NT2/D1 (cell line): ENCODE measurements around the gene TRIL.

ENCODE experiments used
- SUZ12 ChIP-seq: IDR thresholded peaks from 2 replicates; pipeline ENCODE4 v1.6.1; 2011; ENCODE audit not compliant: insufficient read length, insufficient read depth; ENCODE audit errors: extremely low read depth
- YY1 ChIP-seq: IDR thresholded peaks from 2 replicates; pipeline ENCODE4 v1.6.1; 2011; ENCODE audit not compliant: insufficient read length, insufficient read depth
- ZNF274 ChIP-seq: IDR thresholded peaks from 2 replicates; pipeline ENCODE4 v1.6.1; 2011; ENCODE audit warnings: mild to moderate bottlenecking, low read depth, low read length

- TF ChIP-seq YY1 = no peak
- no peak for TF ChIP-seq ZNF274
- TF ChIP-seq SUZ12 = no peak
Observed at GRCh38 chr7:28964056-28964455, 5.9 kb upstream of the TRIL start.
